Panc1 (cell line): ENCODE measurements around the gene MIR17HG. TPM values are rescaled to one million over a fixed set of nuclear protein-coding genes. Genes with fewer than 3 reads are reported as not detected.

Experiments
- ATAC-seq: fragments of 200-7000 bp; cut with Tn5 transposase; 2 replicates; pipeline ENCODE4 v1.9.1; 2020; ENCODE audit warnings: mild to moderate bottlenecking, moderate library complexity
- BruUV-seq: library from RNA; stranded (reverse); fragments of 400-500 nt; replicated peaks from 2 replicates; lab custom pipeline; 2021; lab: Mats Ljungman, UMichigan
- CTCF ChIA-PET: fragments of 300-600 bp; sonication (Branson Sonifier 250); formaldehyde crosslinking; loops from one replicate; lab custom pipeline; 2022; ENCODE audit warnings: antibody characterized with exemption; lab: Charles Lee
- POLR2A ChIA-PET: fragments of 300-600 bp; sonication (Branson Sonifier 250); formaldehyde crosslinking; loops from one replicate; lab custom pipeline; 2022; ENCODE audit warnings: antibody characterized with exemption; lab: Charles Lee
- DNase-seq: peaks from one replicate; pipeline ENCODE4 v3.0.0-alpha.2; 2010; ENCODE audit warnings: low read depth, low spot score
- H3K27ac ChIP-seq: 2 replicates; pipeline ENCODE4 v1.5.1; 2011; ENCODE audit warnings: mild to moderate bottlenecking, low read length, inconsistent platforms
- H3K27me3 ChIP-seq: fragments of 200-500 bp; sonication (Bioruptor generic); 2 replicates; pipeline ENCODE4 v1.6.0; 2014; ENCODE audit warnings: low read length, inconsistent platforms; ENCODE audit not compliant: control insufficient read depth, insufficient read depth
- H3K36me3 ChIP-seq: fragments of 200-500 bp; sonication (Bioruptor generic); 2 replicates; pipeline ENCODE4 v1.5.1; 2014; ENCODE audit warnings: inconsistent platforms, mild to moderate bottlenecking, low read length, moderate library complexity; ENCODE audit not compliant: control insufficient read depth, insufficient read depth
- H3K4me1 ChIP-seq: 2 replicates; pipeline ENCODE4 v1.5.1; 2011; ENCODE audit warnings: inconsistent platforms, mild to moderate bottlenecking, low read length, moderate library complexity; ENCODE audit not compliant: control insufficient read depth, insufficient read depth
- H3K4me3 ChIP-seq, 2 experiments: 2 replicates each; pipeline ENCODE4 v1.5.1; 2011 to 2012; ENCODE audit warnings: low read depth in 2 of 2, low read length in 2 of 2, mild to moderate bottlenecking in 2 of 2, inconsistent platforms in 1 of 2, moderate library complexity in 1 of 2
- H3K9me3 ChIP-seq: fragments of 200-500 bp; sonication (Bioruptor generic); 2 replicates; pipeline ENCODE4 v1.5.1; 2014; ENCODE audit warnings: low read depth, mild to moderate bottlenecking, inconsistent platforms, low read length, moderate library complexity; ENCODE audit not compliant: control insufficient read depth, insufficient read depth
- POLR2AphosphoS5 ChIP-seq: IDR thresholded peaks from 2 replicates; pipeline ENCODE4 v1.6.1; 2012; ENCODE audit warnings: mild to moderate bottlenecking, low read depth, low read length, moderate library complexity
- SIN3A ChIP-seq: IDR thresholded peaks from 2 replicates; pipeline ENCODE4 v1.6.1; 2012; ENCODE audit warnings: low read depth, mild to moderate bottlenecking, low read length, moderate library complexity, borderline replicate concordance; ENCODE audit not compliant: insufficient read depth
- TCF7L2 ChIP-seq: IDR thresholded peaks from 2 replicates; pipeline ENCODE4 v1.6.1; 2011; ENCODE audit warnings: mild to moderate bottlenecking, low read depth, low read length, inconsistent platforms
- in situ Hi-C: cut with HindIII; loops from 2 replicates; pipeline ENCODE4 v1.10.0; 2016; ENCODE audit warnings: low sequenced_read_pairs, low pct_unique_long_range_greater_than_20kb
- intact Hi-C: fragments of 100-400 bp; cut with micrococcal nuclease; formaldehyde crosslinking; loops from one replicate; pipeline ENCODE4 v1.10.0; 2022; ENCODE audit not compliant: unreplicated experiment
- total RNA-seq: library from RNA; stranded (reverse); gene quantifications from one replicate; pipeline ENCODE4 v1.2.1, GENCODE V29; 2021; ENCODE audit not compliant: unreplicated experiment
- TF ChIP-seq, protein P1 (sequence below), 2 experiments: IDR thresholded peaks; 2 replicates each; pipeline ENCODE4 v1.6.1; 2011 to 2012; ENCODE audit warnings: low read depth in 2 of 2, control low read depth in 1 of 2, low read length in 1 of 2, mild to moderate bottlenecking in 1 of 2, moderate library complexity in 1 of 2; ENCODE audit not compliant: insufficient read depth in 1 of 2
- TF ChIP-seq, protein P2 (sequence below): fragments of 450-650 bp; IDR thresholded peaks from 2 replicates; pipeline ENCODE4 v1.5.1; 2017; ENCODE audit warnings: mild to moderate bottlenecking

MIR17HG gene
- total RNA-seq, 1 experiment from 2014 or later = 3.1 TPM

DNA sequence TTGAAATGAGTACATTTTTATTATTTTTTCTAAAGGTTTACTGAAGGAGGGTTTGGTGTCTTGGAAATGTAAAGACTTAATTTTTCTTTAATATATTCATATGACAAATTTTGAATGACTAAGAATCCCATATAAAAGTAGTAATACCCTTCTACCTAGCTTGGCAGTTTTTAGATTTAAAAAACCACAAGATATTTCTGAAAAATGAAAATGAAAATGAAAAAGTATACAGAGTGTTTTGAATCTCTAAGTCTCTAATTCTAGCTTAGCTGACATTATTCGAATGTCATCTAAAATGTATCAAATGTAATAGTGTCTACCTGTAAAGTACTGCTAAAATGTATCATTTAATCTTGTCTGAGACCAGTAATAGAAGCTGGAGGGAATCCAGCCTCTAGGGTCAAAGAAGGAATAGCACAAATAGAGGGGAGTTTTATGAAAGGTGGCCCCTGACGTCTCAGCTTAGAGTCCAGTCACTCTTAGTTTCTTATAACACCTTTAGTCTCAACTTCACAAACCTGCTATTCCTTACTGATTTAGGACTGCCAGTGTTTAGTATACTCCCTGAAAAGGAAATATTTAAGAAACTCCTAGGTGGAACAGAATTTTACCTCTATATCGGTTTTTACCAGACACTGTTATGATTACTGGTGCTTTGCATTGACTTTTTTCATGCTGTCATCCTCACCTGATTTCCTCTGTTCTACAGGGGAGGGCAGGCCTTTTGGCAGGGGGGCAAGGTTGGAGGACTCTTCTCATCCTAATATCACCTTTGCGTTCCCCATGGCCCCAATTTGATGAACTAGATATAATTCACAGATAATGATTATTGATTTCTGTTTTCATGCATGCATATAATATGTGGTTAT is 16.2 kb upstream of the MIR17HG start:
- DNase-seq (no peak), ATAC-seq (no peak)
- ChIA-PET CTCF (no interaction called here), POLR2A (no interaction called here)
- in situ Hi-C loops = no loop called here
- no peaks in the 10 kb centered on the region for H3K9me3 ChIP-seq
- no peaks in the 10 kb centered on the region for H3K27me3 ChIP-seq
- no peaks in the 10 kb centered on the region for H3K4me1 ChIP-seq
- BruUV-seq = no TSS peak
- TF ChIP-seq, protein P1, sequence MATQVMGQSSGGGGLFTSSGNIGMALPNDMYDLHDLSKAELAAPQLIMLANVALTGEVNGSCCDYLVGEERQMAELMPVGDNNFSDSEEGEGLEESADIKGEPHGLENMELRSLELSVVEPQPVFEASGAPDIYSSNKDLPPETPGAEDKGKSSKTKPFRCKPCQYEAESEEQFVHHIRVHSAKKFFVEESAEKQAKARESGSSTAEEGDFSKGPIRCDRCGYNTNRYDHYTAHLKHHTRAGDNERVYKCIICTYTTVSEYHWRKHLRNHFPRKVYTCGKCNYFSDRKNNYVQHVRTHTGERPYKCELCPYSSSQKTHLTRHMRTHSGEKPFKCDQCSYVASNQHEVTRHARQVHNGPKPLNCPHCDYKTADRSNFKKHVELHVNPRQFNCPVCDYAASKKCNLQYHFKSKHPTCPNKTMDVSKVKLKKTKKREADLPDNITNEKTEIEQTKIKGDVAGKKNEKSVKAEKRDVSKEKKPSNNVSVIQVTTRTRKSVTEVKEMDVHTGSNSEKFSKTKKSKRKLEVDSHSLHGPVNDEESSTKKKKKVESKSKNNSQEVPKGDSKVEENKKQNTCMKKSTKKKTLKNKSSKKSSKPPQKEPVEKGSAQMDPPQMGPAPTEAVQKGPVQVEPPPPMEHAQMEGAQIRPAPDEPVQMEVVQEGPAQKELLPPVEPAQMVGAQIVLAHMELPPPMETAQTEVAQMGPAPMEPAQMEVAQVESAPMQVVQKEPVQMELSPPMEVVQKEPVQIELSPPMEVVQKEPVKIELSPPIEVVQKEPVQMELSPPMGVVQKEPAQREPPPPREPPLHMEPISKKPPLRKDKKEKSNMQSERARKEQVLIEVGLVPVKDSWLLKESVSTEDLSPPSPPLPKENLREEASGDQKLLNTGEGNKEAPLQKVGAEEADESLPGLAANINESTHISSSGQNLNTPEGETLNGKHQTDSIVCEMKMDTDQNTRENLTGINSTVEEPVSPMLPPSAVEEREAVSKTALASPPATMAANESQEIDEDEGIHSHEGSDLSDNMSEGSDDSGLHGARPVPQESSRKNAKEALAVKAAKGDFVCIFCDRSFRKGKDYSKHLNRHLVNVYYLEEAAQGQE (IDR thresholded peaks at IDR 0.05; ENCODE audit: insufficient read depth in 1 of 2, low read depth in 2 of 2, low read length in 1 of 2) = no peak
- TF ChIP-seq POLR2AphosphoS5 (no peak), SIN3A (no peak), TCF7L2 (no peak)
- TF ChIP-seq, protein P2, sequence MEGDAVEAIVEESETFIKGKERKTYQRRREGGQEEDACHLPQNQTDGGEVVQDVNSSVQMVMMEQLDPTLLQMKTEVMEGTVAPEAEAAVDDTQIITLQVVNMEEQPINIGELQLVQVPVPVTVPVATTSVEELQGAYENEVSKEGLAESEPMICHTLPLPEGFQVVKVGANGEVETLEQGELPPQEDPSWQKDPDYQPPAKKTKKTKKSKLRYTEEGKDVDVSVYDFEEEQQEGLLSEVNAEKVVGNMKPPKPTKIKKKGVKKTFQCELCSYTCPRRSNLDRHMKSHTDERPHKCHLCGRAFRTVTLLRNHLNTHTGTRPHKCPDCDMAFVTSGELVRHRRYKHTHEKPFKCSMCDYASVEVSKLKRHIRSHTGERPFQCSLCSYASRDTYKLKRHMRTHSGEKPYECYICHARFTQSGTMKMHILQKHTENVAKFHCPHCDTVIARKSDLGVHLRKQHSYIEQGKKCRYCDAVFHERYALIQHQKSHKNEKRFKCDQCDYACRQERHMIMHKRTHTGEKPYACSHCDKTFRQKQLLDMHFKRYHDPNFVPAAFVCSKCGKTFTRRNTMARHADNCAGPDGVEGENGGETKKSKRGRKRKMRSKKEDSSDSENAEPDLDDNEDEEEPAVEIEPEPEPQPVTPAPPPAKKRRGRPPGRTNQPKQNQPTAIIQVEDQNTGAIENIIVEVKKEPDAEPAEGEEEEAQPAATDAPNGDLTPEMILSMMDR = no peak
- no peaks in the 10 kb centered on the region for H3K36me3 ChIP-seq
- H3K4me3 ChIP-seq = no peak overlapping the region
- no peak overlapping the region for H3K27ac ChIP-seq
- intact Hi-C loops = no loop called here

DNA sequence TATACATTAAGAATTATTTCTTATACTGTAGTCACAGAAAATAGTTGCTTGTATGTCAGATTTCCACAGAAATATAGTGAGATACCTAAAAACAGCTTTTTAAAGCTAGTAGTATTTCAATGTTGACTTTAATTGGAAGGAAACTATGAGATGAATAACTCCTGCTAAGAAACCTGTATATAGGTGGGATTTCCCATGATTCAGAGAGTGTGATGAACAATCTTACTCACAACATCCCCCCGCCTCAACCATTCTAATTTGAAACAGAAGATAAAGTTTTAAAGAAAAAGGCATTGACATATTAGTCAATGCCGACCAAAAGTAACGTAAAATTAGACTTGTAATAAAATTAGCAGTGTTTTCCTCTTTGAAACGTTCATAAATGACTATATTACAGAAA is 1.4 kb upstream of the MIR17HG start:
- H3K27me3 ChIP-seq = peaks cover 10% of the 10 kb centered on the region
- ChIA-PET CTCF (no interaction called here), POLR2A (no interaction called here)
- TF ChIP-seq POLR2AphosphoS5 = no peak
- no peak for TF ChIP-seq TCF7L2
- TF ChIP-seq SIN3A = no peak
- TF ChIP-seq, protein P1 (IDR thresholded peaks at IDR 0.05; ENCODE audit: insufficient read depth in 1 of 2, low read depth in 2 of 2, low read length in 1 of 2) = no peak
- TF ChIP-seq, protein P2 = no peak
- intact Hi-C loops = loop anchor here (5.0 kb wide), 1 partner anchor 214 kb away; no protein-coding TSS in a partner anchor
- H3K4me3 ChIP-seq = no peak overlapping the region
- BruUV-seq = no TSS peak
- ATAC-seq = no peak
- no peaks in the 10 kb centered on the region for H3K9me3 ChIP-seq
- H3K27ac ChIP-seq = no peak overlapping the region
- in situ Hi-C loops = no loop called here
- H3K4me1 ChIP-seq = peaks cover 6% of the 10 kb centered on the region
- H3K36me3 ChIP-seq = peaks cover 16% of the 10 kb centered on the region
- DNase-seq = no peak
